ENCODE measurements around the gene R3HDM2.
A peak's percentile ranks its signal among the peaks of the same experiment; 100 is the strongest.
"Not testable (repeated sequence)": the region's sequence is repeated elsewhere in the genome, so short reads cannot be mapped to it uniquely, and the experiment has no call there.

The R3HDM2 gene

DNA sequence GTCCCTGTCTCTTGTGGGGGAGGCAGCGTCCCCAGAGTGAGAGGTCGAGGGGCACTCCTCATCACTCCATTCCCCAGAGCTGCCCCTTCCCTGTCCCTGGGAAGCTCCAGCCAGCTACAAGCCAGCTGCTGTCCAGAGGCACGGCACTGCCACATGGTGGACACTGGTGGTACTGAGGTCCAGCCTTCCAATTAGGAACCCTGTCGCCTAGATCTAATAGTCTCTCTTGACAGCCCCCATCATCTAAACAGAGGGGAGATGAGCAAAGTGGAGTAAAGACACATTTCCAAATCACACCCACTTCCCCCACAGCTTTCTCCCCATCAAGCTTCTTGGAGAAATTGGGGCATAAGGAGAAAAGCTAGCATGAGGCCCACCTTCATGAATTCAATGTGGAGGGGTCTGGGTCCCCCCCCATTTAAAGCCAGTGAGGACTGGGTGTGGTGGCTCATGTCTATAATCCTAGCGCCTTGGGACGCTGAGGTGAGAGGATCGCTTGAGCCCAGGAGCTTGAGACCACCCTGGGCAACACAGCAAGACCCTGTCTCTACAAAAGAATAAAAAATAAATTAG lies 22.2 kb upstream of the R3HDM2 start:
- peak; percentile 86 for DNase-seq (ENCODE audit: low read depth, low spot score)

DNA sequence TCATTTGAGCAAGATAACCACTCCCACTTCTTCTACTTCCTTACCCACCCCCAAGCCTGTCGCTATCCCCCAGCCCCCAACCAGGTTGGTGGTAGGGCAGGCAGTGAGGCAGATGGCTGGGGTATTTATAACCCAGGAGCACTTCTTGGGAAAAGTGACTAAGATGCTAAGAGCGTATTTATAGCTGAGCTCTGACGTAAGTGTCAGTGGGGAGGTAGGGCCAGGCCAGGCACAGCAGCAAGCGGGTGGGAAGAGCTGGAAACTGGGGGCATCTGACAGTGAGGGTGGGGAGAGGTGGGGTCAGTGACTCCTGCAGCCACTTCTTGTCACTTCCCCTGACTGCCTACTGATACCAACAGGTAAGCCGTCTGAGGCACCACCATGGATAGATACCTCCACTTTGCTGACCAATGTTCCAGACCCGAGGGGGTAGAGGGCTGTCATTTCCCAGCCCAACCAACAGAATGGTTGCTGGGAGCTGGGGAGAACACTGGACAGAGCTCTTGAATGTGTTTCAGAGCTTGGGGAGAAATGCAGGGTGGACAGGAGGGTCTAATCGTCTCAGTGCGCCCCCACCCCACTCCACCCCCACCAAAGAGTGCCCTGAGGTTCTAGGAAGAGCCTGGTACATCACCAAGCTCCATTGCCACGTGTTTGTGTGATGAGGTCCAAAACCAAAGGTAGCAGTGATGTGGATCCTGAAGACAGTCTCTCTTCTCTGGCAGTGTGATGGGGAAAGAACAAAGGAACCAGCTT lies 21.5 kb upstream of the R3HDM2 start:
- peak; percentile 63 for DNase-seq (ENCODE audit: low read depth, low spot score)

DNA sequence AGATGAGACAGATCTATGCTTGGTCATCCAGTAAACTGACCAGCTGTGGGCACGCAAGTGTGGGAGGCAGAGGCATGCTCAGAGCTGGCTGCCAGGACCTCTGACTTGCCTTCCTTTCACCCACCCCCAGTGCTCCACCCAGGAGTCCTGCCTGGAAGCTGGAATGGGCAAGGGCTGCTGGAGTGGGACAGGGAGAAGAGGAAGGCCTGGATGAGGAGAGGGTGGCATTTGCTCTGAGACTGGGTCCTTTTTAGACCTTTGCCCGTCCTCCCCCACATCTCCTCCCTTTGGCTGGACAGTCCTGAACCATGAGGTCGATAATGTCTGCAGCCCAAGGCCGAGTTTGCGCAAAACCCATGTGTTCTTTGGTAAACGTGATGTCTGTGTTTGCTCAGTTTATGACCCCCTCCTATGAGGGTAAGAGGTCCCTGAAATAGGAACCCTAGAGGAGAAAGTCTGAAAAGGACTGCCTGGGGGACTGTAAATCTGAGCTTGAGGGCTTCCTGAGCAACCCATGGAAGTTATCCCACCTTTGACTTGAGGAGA lies 20.5 kb upstream of the R3HDM2 start:
- no peak for DNase-seq (ENCODE audit: low read depth, low spot score)

DNA sequence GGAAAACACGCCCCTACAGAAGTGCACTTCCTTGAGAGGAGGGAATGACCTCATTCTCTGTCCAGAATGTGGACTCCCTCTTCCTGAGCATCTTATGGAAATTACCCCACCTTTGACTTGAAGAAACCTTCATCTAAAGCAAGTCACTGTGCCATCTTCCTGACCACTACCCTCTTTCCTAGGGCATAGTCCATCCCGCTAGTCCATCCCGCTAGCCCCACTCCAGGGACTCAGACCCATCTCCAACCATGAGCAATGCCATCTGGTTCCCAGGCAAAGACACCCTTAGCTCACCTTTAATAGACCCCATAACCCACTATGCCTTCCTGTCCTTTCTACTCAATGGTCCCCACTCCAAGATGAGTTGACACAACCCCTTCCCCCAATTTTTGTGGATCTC lies 19.2 kb upstream of the R3HDM2 start:
- no peak for DNase-seq (ENCODE audit: low read depth, low spot score)

DNA sequence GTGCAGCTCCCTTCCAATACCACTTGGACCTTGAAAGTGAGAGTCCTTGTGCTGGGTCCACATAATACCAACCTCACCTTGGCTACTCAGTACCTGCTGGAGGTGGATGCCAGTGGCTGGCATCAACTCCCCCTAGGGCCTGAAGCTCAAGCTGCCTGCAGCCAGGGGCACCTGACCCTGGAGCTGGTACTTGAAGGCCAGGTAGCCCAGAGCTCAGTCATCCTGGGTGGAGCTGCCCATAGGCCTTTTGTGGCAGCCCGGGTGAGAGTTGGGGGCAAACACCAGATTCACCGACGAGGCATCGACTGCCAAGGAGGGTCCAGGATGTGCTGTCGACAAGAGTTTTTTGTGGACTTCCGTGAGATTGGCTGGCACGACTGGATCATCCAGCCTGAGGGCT lies 18.5 kb upstream of the R3HDM2 start:
- no peak for DNase-seq (ENCODE audit: low read depth, low spot score)

DNA sequence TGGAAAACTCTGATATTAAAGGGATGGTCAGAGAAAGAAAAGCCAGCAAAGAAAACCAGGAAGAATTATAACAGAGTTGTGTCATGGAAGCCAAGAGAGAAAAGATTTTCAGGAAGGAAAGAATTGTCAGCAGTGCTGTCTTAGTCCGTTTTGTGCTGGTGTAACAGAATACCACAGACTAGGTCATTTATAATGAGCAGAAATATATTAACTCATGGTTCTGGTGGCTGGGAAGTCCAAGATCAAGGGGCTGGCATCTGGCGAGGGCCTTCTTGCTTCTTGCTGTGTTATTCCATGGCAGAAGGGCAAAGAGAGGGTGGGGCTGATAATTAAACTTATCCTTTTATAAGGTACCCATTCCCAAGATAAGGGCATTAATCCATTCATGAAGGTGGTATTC lies 17.8 kb upstream of the R3HDM2 start:
- no peak for DNase-seq (ENCODE audit: low read depth, low spot score)

DNA sequence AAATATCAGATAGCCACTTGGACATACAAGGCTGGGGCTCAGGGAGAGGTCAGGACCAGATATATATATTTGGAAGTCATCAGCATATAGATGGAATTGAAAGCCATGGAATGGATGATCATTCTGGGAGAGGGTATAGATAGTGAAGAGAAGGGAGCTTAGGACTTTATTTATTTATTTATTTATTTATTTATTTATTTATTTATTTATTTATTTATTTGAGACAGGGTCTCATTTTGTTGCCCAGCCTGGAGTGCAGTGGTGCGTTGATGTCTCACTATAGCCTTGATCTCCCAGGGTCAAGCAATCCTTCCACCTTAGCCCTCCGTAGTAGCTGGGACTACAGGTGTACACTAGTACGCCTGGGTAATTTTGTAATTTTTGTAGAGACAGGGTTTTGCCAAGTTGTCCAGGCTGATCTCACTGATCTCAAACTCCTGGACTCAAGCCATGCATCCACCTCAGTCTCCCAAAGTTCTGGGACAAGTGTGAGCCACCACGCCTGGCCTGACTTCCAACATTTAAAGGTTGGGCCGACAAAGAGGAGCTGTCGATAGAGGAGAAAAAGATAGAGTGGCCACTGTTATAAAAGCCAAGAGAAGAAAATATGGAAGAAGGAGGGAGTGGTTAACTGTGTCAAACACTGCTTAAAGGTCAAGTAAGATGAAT lies 15.6 kb upstream of the R3HDM2 start:
- no peak for DNase-seq (ENCODE audit: low read depth, low spot score)

DNA sequence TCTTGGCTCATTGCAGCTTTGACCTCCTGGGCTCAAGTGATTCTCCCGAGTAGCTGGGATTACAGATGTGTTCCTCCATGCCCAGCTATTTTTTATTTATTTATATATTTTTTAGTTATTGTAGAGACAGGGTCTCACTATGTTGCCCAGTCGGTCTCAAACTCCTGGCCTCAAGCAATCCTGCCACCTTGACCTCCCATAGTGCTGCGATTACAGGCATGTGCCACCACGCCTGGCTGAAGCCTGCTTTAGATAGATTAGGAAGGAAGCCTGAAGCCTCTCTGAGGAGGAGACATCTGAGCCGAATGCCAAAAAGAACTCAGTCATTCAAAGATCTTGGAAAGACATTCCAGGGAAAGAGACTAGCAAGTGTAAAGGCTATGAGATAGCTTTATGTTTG lies 13.9 kb upstream of the R3HDM2 start:
- DNase-seq (ENCODE audit: low read depth, low spot score): no peak

DNA sequence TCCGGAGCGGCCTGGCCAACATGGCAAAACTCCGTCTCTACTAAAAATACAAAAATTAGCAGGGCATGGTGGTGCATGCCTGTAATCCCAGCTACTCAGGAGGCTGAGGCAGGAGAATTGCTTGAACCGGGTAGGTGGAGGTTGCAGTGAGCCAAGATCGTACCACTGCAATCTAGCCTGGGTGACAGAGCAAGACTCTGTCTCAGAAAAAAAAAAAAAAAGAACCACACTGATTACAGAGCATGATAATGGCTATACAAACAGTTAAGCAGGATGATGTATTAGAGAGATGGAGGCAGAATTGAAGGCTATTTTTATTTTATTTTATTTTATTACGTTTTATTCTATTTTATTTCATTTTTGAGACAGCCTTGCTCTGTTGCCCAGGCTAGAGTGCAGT lies 13.5 kb upstream of the R3HDM2 start:
- not testable (repeated sequence) for DNase-seq (ENCODE audit: low read depth, low spot score)

DNA sequence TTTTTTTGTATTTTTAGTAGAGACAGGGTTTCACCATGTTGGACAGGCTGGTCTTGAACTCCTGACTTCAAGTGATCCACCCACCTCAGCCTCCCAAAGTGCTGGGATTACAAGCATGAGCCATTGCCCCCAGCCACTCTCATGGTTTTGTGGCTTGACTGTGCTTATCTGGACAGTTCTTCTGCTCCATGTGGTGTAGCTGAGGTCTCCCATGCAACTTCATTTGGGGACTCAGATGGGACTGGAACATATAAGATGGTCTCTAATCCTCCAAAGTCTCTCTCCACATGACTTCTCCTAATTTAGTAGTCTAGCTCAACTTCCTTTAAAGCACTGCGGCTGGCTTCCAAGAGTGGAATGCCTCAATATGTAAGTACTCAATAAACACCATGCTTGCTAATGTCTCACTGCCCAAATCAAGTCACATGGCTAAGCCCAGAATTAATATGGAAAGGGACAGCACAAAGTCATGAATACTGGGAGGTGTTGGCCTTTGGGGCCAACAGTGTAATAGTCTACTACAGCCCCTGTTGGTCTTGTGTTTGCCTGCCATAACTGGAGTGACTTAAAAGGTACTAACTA lies 11.1 kb upstream of the R3HDM2 start:
- DNase-seq (ENCODE audit: low read depth, low spot score): no peak

DNA sequence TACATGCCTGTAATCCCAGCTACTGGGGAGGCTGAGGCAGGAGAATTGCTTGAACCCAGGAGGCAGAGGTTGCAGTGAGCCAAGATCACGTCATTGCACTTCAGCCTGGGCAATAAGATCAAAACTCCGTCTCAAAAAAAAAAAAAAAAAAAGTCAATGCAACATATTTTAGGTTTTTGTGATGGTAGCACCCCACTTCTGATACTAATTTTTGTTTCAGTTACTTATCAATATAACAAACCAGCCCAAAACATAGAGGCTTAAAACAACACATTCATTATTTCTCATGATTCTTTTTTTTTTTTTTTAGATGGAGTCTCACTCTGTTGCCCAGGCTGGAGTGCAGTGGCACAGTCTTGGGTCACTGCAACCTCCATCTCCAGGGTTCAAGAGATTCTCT lies 10.6 kb upstream of the R3HDM2 start:
- DNase-seq (ENCODE audit: low read depth, low spot score): not testable (repeated sequence)

DNA sequence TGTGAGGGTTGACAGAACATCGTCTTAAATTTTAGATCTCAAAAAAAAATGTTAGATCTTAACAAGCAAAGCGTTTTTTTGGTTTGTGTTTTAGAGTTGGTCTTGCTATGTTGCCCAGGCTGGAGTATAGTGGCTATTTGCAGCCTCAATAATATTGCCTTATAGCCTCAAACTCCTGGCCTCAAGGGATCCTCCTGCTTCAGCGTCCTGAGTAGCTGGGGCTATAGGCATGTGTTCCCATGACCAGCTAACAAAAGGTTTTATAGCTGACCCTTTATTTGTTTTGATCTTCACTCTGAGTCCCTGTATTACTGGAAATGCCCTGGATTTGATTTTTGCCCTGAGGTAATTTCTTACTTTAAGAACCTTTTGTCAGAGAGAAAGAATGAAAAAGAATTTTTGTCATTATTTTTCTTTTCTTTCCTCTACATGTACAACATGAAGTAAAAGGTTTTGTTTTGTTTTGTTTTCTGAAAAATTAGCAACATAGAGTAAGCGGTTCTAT lies 9.0 kb upstream of the R3HDM2 start:
- DNase-seq (ENCODE audit: low read depth, low spot score): no peak

DNA sequence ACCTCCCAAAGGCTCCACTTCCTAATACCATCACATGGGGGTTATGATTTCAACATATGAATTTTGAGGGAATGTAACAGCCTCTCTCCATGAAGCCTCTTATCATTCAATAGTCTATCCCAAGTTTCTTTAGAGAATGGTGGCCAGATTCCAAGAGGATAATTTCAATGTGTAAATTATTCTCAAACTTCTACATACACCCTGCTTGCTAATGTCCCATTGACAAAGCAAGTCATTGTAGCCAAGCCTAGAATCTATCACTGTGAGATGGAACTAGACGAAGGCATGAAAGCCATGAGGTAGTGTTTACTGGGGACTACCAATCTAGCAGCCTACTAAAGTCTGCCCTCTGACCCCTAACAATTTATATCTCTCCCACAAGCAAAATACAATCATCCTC lies 7.6 kb upstream of the R3HDM2 start:
- no peak for DNase-seq (ENCODE audit: low read depth, low spot score)

DNA sequence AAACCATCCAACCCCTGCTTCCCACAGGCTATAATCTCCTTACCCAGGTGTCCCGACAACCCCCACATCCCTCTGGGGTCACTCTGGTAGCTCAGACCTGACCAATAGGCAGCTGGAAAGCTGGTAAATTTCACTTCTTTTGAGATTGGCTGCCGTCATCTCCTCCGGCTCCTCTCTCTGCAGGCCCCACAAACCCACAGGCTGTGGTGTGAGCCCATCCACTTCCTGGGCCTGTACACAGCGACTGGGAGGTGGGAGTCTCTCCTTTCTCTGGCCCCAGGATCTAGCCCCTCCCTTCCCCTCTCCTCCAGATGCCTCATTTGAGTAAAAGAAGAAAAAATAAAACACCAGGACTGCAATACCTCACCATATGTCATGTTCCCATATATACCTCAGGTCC lies 4.5 kb upstream of the R3HDM2 start:
- no peak for DNase-seq (ENCODE audit: low read depth, low spot score)

DNA sequence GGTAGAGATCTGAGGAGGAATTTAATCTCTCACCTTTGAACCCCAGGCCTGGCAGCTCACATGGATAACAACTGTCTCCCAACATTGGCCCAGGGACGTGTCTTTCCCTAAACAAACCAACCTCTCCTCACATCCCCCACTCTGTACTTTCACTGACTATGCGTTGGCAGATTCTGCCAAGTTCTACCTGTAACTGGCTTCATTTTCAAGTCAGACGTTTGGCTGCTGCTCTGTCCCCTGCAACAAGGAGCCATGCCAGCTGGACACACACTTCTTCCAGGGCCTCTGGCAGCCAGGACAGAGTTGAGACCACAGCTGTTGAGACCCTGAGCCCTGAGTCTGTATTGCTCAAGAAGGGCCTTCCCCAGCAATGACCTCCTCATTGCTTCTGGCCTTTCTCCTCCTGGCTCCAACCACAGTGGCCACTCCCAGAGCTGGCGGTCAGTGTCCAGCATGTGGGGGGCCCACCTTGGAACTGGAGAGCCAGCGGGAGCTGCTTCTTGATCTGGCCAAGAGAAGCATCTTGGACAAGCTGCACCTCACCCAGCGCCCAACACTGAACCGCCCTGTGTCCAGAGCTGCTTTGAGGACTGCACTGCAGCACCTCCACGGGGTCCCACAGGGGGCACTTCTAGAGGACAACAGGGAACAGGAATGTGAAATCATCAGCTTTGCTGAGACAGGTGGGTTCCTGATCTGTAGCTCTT lies 3.8 kb upstream of the R3HDM2 start, which contains the start of gene INHBC:
Gene INHBC, plus strand, starts transcription at position 268 of the 707 bp plus-strand sequence. Its CDS starts 103 bp downstream, at position 371.
- DNase-seq (ENCODE audit: low read depth, low spot score): no peak

DNA sequence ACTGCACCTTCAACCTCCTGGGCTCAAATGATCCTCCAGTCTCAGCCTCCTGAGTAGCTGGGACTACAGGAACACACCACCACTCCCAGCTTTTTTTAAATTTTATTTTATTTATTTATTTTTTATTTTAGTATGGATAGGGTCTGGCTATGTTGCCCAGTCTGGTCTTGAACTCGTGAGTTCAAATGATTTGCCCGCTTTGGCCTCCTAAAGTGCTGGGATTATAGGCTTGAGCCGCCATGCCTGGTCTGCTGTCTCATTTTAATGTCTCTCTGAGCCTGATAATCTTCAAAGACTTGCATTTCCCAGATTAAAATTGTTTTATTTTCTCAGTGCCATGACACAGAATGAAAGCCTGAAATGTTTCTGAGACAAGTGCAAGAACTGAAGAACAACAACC lies 2.5 kb upstream of the R3HDM2 start:
- no peak for DNase-seq (ENCODE audit: low read depth, low spot score)

DNA sequence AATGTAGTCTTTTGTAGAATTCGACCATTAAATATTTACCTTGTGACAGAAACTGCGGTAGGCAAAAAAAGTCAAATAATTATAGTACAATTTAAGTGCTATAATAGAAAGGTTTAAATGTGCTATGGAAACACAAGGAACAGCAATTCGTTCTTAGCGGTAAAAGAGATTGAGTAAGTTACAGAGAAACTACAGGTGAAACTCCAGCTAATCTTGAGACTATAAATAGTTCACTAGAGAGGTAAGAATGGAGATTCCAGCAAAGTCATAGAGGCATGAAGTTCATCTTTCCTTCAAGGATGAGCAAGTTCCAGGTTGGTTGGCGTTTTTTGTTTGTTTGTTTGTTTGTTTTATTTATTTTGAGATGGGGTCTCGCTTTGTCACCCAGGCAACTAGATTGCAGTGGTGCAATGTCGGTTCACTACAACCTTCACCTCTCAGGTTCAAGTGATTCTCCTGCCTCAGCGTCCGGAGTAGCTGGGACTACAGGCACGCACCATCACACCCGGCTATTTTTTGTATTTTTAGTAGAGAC lies 878 bp upstream of the R3HDM2 start:
- no peak for DNase-seq (ENCODE audit: low read depth, low spot score)

DNA sequence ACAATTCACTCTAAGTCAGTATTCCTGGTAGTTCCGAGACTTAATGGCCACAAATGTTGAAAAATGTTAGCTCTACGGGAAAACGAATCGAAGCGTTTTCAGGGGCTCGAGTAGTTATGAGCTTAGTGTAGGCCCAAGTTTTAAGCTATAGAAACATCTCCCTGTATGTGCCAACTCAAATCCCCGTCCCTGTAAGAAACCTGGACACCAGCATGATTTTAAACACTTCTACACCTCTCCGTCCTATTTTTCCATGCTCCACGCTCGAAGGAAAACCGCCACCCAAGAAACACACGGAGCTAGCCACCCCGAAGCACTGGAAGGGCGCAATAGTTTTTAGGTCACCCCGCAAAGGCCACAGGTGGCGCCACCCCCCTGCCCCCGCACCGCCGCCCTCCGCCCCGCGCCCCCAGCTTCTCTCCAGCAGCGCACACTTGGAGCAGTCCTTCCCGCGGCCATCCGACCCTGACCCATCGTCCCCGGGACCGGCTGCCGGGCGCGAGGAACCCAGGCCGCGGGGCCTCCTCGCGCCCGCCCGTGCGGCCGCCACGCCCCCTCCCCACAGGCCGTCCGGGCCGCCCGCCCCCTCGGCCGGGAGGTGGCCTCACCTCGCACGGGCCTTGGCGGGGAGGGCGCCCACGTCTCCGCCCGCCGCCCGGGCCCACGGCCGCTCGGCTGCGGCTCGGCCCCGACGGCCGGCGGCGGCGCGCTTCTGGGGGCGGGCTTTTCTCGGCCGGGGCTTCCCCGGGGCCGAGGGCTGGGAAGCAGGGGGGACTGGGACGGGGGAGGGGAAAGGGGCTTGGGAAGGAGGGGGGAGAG lies 522 bp downstream of the R3HDM2 start:
- no peak for DNase-seq (ENCODE audit: low read depth, low spot score)

DNA sequence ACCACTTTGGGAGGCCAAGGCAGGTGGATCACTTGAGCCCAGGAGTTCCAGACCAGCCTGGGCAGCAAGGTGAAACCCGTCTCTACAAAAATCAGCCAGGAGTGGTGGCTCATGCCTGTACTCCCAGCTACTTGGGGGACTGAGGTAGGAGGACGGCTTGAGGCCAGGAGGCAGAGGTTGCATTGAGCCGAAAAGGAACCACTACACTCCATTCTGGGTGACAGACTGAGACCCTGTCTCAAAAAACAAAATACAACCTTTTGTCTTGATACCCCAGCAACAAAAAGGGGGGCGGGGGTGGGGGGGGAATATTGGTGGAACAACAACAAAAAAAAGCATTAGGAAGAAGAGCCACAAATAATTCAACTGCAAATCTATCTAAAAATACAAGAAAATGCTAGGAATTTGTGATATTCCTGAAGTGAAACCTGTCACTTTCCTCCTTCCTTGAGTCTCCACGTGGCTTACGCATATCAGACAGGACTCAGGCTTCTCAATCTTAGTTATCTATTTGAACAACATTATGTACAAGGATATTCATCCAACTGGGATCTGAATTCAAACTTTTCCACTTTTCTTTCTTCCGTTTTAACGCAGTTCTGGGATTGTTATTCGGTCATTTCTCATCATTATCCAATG lies 1.3 kb downstream of the R3HDM2 start:
- DNase-seq (ENCODE audit: low read depth, low spot score): no peak

DNA sequence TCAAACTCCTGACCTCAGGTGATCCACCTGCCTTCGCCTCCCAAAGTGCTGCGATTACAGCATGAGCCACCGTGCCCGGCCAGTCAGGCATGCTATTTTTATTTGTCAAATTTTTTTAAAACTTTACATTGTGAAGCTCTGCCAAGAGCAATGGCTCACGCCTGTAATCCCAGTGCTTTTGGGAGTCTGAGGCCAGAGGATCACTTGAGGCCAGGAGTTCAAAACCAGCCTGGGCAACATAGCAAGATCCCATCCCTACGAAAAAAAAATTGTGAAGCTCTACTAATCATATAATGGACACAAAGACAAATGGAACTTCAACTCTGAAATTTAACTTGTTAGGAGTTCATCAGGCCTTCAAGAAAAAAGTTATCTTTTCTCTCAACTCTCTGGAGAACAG lies 1.9 kb downstream of the R3HDM2 start:
- no peak for DNase-seq (ENCODE audit: low read depth, low spot score)

All from ELF-1 (cell line).